IPS DF 6.9 (cell line): ENCODE results near the gene TMEM200B.
"Not testable (repeated sequence)": the region's sequence is repeated elsewhere in the genome, so short reads cannot be mapped to it uniquely, and the experiment has no call there.

ENCODE experiments used
- DNase-seq: peaks from one replicate; pipeline ENCODE4 v3.0.0-alpha.2; 2013; ENCODE audit warnings: low read depth, low spot score
- H3K27ac ChIP-seq: one replicate; pipeline ENCODE4 v1.5.1; 2013; ENCODE audit warnings: low read length, control low read depth
- H3K27me3 ChIP-seq: 2 replicates; pipeline ENCODE4 v1.6.1; 2013; ENCODE audit warnings: mild to moderate bottlenecking, low read length; ENCODE audit not compliant: control insufficient read depth, insufficient read depth
- H3K36me3 ChIP-seq: 2 replicates; pipeline ENCODE4 v1.6.1; 2013; ENCODE audit warnings: low read length; ENCODE audit not compliant: control insufficient read depth, insufficient read depth
- H3K4me1 ChIP-seq: 2 replicates; pipeline ENCODE4 v1.6.1; 2013; ENCODE audit warnings: low read length; ENCODE audit not compliant: control insufficient read depth, insufficient read depth
- H3K4me3 ChIP-seq: 2 replicates; pipeline ENCODE4 v1.5.1; 2013; ENCODE audit warnings: mild to moderate bottlenecking, low read length
- H3K9me3 ChIP-seq: 2 replicates; pipeline ENCODE4 v1.6.1; 2013; ENCODE audit warnings: low read length, inconsistent platforms; ENCODE audit not compliant: control insufficient read depth, insufficient read depth
- WGBS: extraction: QIAGEN DNeasy Blood & Tissue Kit; methylation state at CpG from one replicate; pipeline ENCODE4 v1.1.7; 2013; ENCODE audit warnings: mixed read lengths, missing lambda C conversion rate; ENCODE audit not compliant: insufficient read length, insufficient coverage; 5-methylcytosine and 5-hydroxymethylcytosine counted together

The TMEM200B gene

GRCh38 chr1:29112705-29113412 is 10.8 kb downstream of the TMEM200B start:
- Histone ChIP-seq H3K9me3 (no peaks in the 10 kb centered on the region), H3K27me3 (no peaks in the 10 kb centered on the region), H3K36me3 (no peaks in the 10 kb centered on the region), H3K4me1 (no peaks in the 10 kb centered on the region), H3K27ac (no peak overlapping the region), H3K4me3 (no peak overlapping the region)
- no CpG with 5 or more reads among the region's 7 CpGs for WGBS
- DNase-seq, result no peak

GRCh38 chr1:29108041-29108440 is 15.7 kb downstream of the TMEM200B start:
- H3K9me3 ChIP-seq, H3K4me1 ChIP-seq, H3K27me3 ChIP-seq, H3K4me3 ChIP-seq, H3K27ac ChIP-seq, DNase-seq, H3K36me3 ChIP-seq: not testable (repeated sequence)
- no CpG with 5 or more reads among the region's 6 CpGs for WGBS

GRCh38 chr1:29105822-29106221 is 17.9 kb downstream of the TMEM200B start:
- no peaks in the 10 kb centered on the region for H3K9me3 ChIP-seq
- H3K4me1 ChIP-seq, result no peaks in the 10 kb centered on the region
- DNase-seq, result no peak
- H3K27ac ChIP-seq, result no peak overlapping the region
- H3K36me3 ChIP-seq, result no peaks in the 10 kb centered on the region
- no peak overlapping the region for H3K4me3 ChIP-seq
- WGBS, result no CpG with 5 or more reads among the region's 6 CpGs
- no peaks in the 10 kb centered on the region for H3K27me3 ChIP-seq

GRCh38 chr1:29100487-29100886 is 23.2 kb downstream of the TMEM200B start:
- Histone ChIP-seq H3K4me1 (0 out of 2 replicates have a peak, but pooled peaks cover 1% of the 10 kb centered on the region), H3K27me3 (no peaks in the 10 kb centered on the region), H3K9me3 (no peaks in the 10 kb centered on the region), H3K27ac (no peak overlapping the region), H3K36me3 (no peaks in the 10 kb centered on the region; the same call in 1 of the 2 replicates), H3K4me3 (no peak overlapping the region)
- no CpG with 5 or more reads among the region's 1 CpG for WGBS
- DNase-seq, result no peak

GRCh38 chr1:29099286-29099685 is 24.4 kb downstream of the TMEM200B start:
- no peaks in the 10 kb centered on the region for H3K9me3 ChIP-seq
- WGBS, result no CpG with 5 or more reads among the region's 4 CpGs
- no peak for DNase-seq
- H3K27me3 ChIP-seq, result no peaks in the 10 kb centered on the region
- 0 out of 2 replicates have a peak, but pooled peaks cover 1% of the 10 kb centered on the region for H3K4me1 ChIP-seq
- H3K4me3 ChIP-seq, result no peak overlapping the region
- H3K27ac ChIP-seq, result no peak overlapping the region
- no peaks in the 10 kb centered on the region; the same call in 1 of the 2 replicates for H3K36me3 ChIP-seq

- Histone ChIP-seq H3K4me3 (no peak overlapping the region), H3K27ac (no peak overlapping the region), H3K9me3 (no peaks in the 10 kb centered on the region), H3K4me1 (0 out of 2 replicates have a peak, but pooled peaks cover 1% of the 10 kb centered on the region), H3K36me3 (no peaks in the 10 kb centered on the region; the same call in 1 of the 2 replicates), H3K27me3 (no peaks in the 10 kb centered on the region)
- DNase-seq, result no peak
- no CpG with 5 or more reads among the region's 4 CpGs for WGBS
Measured at GRCh38 chr1:29096231-29096886, 27.3 kb downstream of the TMEM200B start.

GRCh38 chr1:29094954-29095353 is 28.7 kb downstream of the TMEM200B start:
- no peak overlapping the region for H3K27ac ChIP-seq
- H3K4me1 ChIP-seq, result 0 out of 2 replicates have a peak, but pooled peaks cover 1% of the 10 kb centered on the region
- DNase-seq, result no peak
- H3K9me3 ChIP-seq, result no peaks in the 10 kb centered on the region
- no peak overlapping the region for H3K4me3 ChIP-seq
- WGBS, result no CpG with 5 or more reads among the region's 1 CpG
- H3K36me3 ChIP-seq, result no peaks in the 10 kb centered on the region; the same call in 1 of the 2 replicates
- no peaks in the 10 kb centered on the region for H3K27me3 ChIP-seq

GRCh38 chr1:29094433-29094832 is 29.3 kb downstream of the TMEM200B start:
- 0 out of 2 replicates have a peak, but pooled peaks cover 1% of the 10 kb centered on the region for H3K4me1 ChIP-seq
- no CpG with 5 or more reads among the region's 3 CpGs for WGBS
- H3K27me3 ChIP-seq, result no peaks in the 10 kb centered on the region
- H3K36me3 ChIP-seq, result no peaks in the 10 kb centered on the region; the same call in 1 of the 2 replicates
- H3K4me3 ChIP-seq, result no peak overlapping the region
- H3K9me3 ChIP-seq, result no peaks in the 10 kb centered on the region
- H3K27ac ChIP-seq, result no peak overlapping the region
- DNase-seq, result no peak

GRCh38 chr1:29092704-29093103 is 31.0 kb downstream of the TMEM200B start:
- no CpG with 5 or more reads among the region's 5 CpGs for WGBS
- H3K4me3 ChIP-seq, H3K27ac ChIP-seq, H3K4me1 ChIP-seq, H3K9me3 ChIP-seq, H3K27me3 ChIP-seq, H3K36me3 ChIP-seq, DNase-seq: not testable (repeated sequence)

- H3K36me3 ChIP-seq, result no peaks in the 10 kb centered on the region
- H3K9me3 ChIP-seq, result no peaks in the 10 kb centered on the region
- H3K4me1 ChIP-seq, result 0 out of 2 replicates have a peak, but pooled peaks cover under 1% of the 10 kb centered on the region
- DNase-seq, result no peak
- H3K27ac ChIP-seq, result no peak overlapping the region
- H3K4me3 ChIP-seq, result no peak overlapping the region
- H3K27me3 ChIP-seq, result no peaks in the 10 kb centered on the region
Measured at GRCh38 chr1:29090937-29091618, 32.6 kb downstream of the TMEM200B start.
